ENCODE results near the gene OR51B5.
"Not testable (repeated sequence)": the region's sequence is repeated elsewhere in the genome, so short reads cannot be mapped to it uniquely, and the experiment has no call there.

The OR51B5 gene

DNA sequence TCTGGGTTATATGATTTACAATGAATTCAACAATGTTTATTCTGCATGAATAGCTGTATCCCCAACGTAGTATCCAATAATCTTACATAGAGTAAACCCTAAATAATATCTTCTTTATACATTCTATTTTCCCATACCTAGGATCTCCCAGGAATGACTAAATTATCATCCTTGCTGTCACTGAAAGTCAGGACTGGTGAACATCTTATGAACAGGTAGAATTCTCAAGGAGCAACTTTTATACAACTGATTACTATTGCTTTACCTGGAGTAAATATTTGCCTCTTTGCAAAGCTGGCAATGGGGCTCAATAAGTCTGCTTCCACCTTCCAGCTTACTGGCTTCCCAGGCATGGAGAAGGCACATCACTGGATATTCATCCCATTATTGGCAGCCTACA, 7.9 kb upstream of the OR51B5 start, which contains the start of gene OR51B6:
TSS of gene OR51B6 (plus strand) at position 301 of the 400 bp plus-strand sequence. CDS start at position 301, 0 bp downstream.
- DNase-seq (ENCODE audit: low read depth) = no peak
- no peak within 1 kb of the TSS for H3K4me3 ChIP-seq (ENCODE audit: low read length)
- TF ChIP-seq, protein P1, sequence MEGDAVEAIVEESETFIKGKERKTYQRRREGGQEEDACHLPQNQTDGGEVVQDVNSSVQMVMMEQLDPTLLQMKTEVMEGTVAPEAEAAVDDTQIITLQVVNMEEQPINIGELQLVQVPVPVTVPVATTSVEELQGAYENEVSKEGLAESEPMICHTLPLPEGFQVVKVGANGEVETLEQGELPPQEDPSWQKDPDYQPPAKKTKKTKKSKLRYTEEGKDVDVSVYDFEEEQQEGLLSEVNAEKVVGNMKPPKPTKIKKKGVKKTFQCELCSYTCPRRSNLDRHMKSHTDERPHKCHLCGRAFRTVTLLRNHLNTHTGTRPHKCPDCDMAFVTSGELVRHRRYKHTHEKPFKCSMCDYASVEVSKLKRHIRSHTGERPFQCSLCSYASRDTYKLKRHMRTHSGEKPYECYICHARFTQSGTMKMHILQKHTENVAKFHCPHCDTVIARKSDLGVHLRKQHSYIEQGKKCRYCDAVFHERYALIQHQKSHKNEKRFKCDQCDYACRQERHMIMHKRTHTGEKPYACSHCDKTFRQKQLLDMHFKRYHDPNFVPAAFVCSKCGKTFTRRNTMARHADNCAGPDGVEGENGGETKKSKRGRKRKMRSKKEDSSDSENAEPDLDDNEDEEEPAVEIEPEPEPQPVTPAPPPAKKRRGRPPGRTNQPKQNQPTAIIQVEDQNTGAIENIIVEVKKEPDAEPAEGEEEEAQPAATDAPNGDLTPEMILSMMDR (IDR thresholded peaks at IDR 0.05; ENCODE audit: insufficient read depth, low read depth, low read length, missing control alignments) = no peak

DNA sequence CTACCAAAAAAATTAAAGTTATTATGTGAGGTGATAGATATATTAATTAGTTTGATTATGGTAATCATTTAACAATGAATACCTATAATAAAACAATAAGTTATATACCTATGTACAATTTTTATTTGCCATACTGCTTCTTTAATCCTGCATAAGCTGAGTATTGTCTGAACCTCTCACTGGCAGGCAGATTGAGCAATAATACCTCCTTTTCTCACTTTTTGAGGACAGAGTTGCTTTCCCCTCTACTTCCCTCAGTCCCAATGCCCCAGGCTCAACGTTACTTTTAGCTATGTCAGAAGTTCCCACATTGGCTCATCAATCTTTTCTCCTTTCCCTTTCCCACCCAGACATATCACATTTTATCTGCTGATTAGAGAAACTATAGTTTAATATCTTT, 6.2 kb upstream of the OR51B5 start:
- DNase-seq (ENCODE audit: low read depth) = no peak
- no peak overlapping the region for H3K4me3 ChIP-seq (ENCODE audit: low read length)
- TF ChIP-seq, protein P1 (IDR thresholded peaks at IDR 0.05; ENCODE audit: insufficient read depth, low read depth, low read length, missing control alignments) = no peak

DNA sequence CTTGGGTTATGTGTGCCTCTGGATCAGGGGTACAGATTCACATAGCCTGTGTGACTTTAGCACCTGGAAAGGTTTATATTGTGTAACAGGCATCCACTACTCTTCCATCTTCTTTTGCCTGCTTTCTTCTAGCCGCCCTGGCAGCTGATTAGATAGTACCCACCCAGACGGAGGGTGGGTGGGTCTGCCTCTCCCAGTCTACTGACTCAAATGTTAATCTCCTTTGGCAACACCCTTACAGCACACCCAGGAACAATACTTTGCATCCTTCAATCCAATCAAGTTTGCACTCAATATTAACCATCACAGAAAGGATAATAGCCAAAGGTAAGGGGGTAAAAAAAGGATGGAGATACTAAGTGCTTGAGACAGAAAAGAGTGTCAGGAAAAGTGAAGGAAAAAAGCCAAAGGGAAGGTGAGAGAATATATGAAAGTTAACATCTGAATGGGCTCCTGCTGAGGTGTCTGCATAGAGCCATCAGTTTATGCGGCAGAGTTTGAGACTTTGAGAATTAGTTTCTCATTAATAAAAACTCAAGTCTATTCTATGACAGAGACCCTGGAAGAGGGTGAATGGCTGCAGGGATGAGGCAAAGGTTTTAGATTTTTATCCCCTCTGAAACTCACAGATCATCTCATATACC, 5.3 kb upstream of the OR51B5 start:
- no peak overlapping the region for H3K4me3 ChIP-seq (ENCODE audit: low read length)
- DNase-seq (ENCODE audit: low read depth) = no peak
- TF ChIP-seq, protein P1 (IDR thresholded peaks at IDR 0.05; ENCODE audit: insufficient read depth, low read depth, low read length, missing control alignments) = no peak

DNA sequence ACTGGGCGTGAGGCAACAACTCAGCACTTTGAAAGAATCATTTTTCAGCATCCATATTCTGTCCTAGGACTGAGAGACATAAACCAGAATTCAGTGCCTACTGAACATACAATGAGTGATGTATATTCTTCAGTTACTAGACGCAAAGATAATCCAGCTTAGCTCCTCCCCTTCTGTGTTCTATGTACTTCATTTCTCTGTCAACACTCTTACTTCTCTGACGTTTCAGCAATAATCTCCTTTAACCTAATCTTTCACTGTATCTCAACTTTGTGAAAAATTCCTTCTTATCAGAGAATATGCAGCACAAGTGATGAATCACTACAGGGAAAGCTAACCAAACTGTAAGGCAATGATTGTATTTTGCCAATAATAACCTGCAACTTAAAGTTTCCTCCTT, 2.5 kb upstream of the OR51B5 start:
- TF ChIP-seq, protein P1 (IDR thresholded peaks at IDR 0.05; ENCODE audit: insufficient read depth, low read depth, low read length, missing control alignments) = no peak
- DNase-seq (ENCODE audit: low read depth) = no peak
- no peak overlapping the region for H3K4me3 ChIP-seq (ENCODE audit: low read length)

DNA sequence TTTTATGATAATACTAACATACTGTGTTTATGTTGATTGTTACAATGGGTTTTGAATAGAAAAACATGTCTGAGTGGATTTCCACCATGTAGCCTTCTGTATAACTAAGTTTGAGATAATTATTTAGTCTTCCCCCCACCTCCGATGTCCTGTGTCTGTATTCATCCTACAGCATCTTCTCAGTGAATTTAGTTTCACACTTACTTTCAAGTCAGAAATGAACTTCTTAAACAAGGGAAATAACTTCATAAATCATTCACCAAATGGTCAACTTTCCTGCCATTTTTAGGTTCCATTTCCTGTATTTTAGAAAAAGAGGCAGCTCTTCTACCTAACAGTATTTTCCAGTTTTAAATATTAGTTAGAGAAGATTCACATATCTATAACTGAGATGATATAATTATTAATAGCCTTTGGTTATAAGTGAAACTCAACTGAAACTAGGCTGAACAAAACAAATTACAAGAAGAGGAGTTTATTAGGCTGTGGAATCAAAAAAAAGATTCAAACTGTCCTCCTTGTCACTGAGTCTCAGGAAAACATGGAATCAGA, 3.5 kb downstream of the OR51B5 start:
- DNase-seq (ENCODE audit: low read depth) = no peak
- H3K4me3 ChIP-seq (ENCODE audit: low read length) = no peak overlapping the region
- TF ChIP-seq, protein P1 (IDR thresholded peaks at IDR 0.05; ENCODE audit: insufficient read depth, low read depth, low read length, missing control alignments) = no peak

DNA sequence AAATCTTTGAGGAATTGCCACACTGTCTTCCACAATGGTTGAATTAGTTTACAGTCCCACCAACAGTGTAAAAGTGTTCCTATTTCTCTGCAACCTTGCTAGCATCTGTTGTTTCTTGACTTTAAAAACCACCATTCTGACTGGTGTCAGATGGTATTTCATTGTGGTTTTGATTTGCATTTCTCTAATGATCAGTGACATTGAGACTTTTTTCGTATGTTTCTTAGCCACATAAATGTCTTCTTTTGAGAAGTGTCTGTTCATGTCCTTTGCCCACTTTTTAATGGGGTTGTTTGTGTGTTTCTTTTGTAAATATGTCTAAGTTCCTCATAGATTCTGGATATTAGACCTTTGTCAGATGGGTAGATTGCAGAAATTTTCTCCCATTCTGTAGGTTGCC, 6.1 kb downstream of the OR51B5 start:
- not testable (repeated sequence) for H3K4me3 ChIP-seq (ENCODE audit: low read length); DNase-seq (ENCODE audit: low read depth)

DNA sequence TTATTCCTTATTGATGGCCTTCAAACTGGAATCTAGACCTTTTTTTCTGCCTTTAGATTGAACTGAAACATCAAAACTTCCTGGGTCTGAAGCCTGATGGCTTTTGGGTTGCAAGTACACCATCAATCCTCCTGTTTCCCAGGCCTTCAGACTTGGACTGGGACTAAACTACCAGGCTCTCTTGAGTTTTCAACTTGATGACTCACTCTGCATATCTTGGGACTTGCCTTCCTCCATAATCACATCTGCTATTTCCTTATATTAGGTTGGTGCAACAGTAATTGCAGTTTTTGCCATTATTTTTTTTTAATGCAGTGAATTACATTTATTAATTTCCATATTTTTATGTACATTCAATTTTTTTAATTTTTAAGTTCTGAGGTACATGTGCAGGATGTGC, 7.0 kb downstream of the OR51B5 start:
- H3K4me3 ChIP-seq (ENCODE audit: low read length) = no peak overlapping the region
- TF ChIP-seq, protein P1 (IDR thresholded peaks at IDR 0.05; ENCODE audit: insufficient read depth, low read depth, low read length, missing control alignments) = no peak
- DNase-seq (ENCODE audit: low read depth) = no peak
